ENCODE data around the gene DAPK2. TPM values are rescaled to one million over a fixed set of nuclear protein-coding genes. Genes with fewer than 3 reads are reported as not detected.
"Not testable (repeated sequence)": the region's sequence is repeated elsewhere in the genome, so short reads cannot be mapped to it uniquely, and the experiment has no call there.

Gene DAPK2
- polyA plus RNA-seq (2013, experiment 1 of 2; ENCODE audit: insufficient read length): 2.4 TPM
- 2.4 TPM for polyA plus RNA-seq (2013, experiment 2 of 2; ENCODE audit: insufficient read length)

GRCh38 chr15:64046421-64047153 lies at the start of gene DAPK2:
TSS of gene DAPK2 (minus strand) at chr15:64046485. CDS start at chr15:64040261, 6,224 bp downstream.
- peak; percentile 68 for DNase-seq

- no peak for DNase-seq
These were observed 49.1 kb upstream of the DAPK2 start for GRCh38 chr15:64095431-64095794.

DNA sequence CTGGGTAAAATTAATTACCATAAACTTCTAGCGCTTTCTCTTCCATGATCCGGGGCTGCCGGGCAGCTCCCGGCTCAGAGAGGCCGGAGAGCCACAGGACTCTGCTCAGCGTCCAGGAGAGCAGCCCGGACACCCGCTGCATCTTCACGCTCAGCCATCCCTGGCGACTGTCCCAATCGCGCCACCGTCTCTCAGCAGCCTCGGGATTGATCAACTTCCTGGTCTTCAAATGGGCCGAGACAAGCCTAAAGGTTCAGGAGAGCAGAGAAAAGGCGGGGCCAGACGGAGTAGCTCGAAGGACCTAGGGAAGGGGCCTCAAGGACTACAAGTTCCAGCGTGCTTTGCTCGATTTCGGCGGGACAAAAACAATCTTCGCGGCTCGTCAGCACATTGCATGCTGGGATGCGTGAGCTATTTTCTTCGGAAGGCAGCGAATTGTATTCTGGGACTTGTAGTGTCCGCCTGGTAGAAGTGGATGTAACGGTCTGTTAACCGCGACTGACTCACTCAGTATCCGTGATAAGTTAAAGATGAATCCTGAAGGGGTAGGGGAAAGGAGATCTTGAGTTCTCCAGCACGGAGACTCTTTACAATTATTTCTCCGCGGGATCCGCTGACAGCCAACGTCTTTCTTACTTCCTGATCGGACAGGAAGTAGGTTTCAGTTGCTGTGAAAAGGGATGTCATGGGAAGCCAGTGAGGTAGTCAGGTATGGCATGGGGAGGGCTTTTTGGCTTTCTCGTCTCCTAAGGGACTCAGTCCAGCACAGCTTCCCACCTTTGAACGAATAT lies 47.5 kb upstream of the DAPK2 start, which contains the start of gene CIAO2A:
CIAO2A (minus strand) TSS at position 212 of the 791 bp plus-strand sequence; CDS start at position 142, 70 bp downstream.
- peak; percentile 99 for DNase-seq

DNA sequence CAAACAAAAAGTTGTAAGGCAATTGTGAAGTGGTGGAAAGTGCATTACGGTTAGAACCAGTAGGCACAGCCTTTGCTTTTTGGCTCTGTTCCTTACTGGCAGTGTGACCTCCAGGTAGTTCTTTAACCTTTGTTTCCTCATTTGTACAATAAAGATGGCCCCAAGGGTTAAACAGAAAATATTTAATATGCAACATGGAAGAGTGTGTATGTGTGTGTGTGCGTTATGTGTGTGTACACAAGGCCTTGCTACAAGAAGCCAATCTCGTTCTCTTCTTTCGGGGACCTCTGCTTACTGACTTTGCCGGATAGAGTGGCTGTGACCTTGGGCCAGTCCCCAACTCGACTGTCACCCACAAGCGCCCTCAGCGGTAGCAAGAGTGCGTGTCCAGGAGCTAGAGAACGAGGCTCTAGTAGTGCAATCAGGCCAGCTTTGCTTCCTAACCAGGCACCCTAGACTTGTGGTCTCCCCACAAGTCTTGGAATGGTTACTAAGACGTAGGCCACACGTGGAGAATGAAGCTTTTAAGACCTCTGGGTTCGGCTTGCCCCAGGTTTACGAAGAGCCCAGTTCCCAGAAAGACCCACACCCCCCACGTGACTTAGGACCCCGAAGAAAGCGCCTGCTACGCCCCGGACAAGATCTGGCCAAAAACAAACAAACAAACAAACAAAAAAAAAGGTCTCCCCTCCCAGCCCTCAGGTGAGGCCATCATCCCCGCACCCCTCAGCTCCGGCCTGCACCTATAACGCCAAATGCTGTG lies 46.8 kb upstream of the DAPK2 start:
- DNase-seq: peak; percentile 49

DNA sequence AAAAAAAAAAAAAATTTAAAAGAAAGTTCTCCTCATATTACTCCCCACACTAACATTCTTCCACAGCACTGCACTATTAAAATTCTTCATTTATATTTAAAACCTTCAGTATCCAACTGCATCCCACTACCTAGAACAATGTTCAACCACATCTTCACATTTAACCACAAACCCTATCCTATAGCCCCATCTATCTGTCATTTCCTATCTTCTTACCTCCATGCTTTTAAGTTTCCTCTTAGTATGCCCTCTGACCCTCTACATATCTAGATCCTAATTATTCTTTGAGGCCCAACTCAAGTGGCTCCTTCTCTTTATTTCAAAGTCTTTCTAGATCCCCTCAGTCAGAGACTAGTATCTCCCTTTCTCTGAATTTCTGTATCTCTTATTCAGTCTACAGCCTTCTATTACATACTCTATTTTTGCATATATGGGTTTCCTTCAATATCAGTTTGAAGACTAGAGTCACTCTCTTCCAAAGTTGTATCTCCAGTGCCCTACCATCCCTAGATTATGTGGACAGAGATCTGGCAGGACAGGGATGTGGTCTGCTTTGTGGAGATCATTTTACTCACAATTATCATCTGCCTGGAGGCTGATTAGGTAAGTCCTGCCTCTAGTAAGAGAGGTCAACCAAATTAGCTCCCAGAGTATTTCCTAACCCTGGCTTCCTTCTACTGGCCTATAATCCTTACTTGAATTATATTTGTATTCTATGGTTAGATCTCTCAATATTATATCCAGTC lies 46.0 kb upstream of the DAPK2 start:
- DNase-seq: no peak

DNA sequence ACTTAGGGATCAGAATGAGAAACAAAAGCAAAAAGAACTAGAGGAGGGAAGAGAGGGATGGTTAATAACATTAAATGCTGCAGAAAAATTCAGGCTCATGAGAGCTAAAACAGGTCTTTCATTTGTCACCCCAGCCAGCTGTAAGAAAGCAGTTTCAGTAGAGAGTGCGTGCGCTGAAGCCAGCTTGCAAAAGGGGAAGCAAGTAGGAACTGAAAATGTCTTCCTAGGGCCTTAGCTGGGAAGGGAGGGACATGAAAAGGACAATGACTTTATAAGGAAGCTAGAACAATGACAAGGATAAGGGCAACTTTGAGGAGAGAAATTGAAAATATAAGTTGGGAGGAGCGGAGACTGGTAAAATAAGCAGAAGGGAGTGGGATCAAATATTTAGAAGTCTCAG lies 44.2 kb upstream of the DAPK2 start:
- no peak for DNase-seq

- DNase-seq: no peak
These were observed 43.4 kb upstream of the DAPK2 start for GRCh38 chr15:64089543-64090280.

DNA sequence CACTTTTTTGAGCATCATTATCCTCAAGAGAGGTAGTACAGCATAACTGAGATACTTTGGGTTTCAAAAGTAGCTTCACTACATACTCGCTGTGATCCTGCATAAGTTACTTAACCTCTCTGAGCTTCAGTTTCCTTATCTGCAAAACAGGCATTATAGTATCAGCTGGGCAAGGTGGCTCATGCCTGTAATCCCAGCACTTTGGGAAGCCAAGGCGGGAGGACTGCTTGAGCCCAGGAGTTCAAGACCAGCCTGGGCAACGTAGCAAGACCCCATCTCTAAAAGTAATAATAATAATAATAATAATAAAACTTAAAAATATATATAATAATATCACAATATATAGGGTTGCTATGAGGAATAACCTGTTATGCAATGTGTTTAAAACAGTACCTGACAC lies 36.5 kb upstream of the DAPK2 start:
- no peak for DNase-seq

DNA sequence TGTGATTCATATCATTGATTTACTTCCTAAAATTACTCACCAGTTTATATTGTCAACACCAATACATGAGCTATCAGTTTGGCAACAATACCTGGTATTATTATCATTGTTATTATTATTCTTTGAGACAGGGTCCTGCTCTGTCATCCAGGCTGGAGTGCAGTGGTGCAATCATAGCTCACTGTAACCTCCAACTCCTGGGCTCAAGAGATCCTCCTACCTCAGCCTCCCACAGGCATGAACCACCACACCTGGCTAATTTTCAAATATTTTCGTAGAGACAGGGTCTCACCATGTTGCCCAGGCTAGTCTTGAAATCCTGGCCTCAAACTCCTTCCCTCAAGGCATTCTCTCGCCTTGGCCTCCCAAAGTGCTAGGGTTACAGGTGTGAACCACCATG lies 27.2 kb upstream of the DAPK2 start:
- DNase-seq: not testable (repeated sequence)

DNA sequence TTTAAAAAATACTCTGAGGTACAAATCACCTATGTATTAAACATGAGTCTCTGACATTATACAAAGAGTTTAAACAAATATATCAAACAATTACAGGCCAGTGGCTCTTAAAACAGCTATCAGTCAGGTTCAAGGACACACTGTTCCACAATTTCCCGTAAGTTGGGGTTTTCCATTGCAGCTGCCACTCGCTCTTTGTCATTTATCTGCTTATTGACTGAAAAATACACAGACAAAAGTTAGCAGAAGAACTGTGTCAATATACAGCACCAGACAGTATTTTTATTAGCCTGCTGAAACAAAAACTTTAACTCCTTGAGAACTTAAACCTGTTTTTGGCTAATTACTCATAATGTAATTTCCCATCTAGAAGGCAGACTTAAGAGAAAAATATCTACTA lies 26.5 kb upstream of the DAPK2 start:
- no peak for DNase-seq

- DNase-seq: no peak
These were observed 25.9 kb upstream of the DAPK2 start for GRCh38 chr15:64071931-64072765.

DNA sequence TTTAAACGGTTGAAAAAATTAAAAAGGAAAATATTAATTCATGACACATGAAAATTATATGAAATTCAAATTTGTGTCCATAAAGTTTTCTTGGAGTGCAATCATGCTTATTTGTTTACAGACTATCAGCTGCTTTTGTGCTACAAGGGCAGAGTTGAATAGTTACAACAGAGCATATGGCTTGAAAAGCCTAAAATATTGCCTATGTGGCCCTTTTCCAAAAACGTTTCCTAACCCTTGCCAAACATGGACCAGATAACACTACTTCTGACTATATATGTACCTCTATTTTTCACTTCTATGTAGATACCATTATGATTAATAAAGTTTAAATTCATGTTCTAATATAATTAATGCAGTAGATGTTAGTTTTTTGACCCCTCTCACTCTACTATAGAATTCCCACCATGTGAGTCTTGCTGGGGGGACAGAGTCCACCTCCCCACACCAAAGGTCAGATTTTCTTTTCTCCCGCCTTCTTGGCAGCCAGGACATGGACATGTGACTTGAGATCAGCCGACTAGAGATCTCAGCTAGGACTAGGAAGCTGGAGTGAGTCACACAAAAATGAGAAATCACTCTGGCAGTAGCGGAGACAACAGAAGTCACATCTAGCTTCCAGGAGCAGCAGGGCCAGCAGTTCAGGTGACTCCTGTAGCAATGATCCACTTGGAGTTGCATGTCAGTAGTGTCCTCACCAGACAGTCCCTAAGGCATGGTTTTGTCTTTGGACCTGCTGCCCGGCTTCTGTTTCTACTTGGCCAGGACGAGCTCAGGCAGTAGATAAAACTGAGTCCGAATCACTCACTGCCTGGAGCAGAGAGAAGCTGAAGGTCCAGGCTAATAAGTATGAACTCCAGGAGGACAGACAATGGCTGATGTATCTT lies 24.9 kb upstream of the DAPK2 start:
- peak; percentile 47 for DNase-seq

DNA sequence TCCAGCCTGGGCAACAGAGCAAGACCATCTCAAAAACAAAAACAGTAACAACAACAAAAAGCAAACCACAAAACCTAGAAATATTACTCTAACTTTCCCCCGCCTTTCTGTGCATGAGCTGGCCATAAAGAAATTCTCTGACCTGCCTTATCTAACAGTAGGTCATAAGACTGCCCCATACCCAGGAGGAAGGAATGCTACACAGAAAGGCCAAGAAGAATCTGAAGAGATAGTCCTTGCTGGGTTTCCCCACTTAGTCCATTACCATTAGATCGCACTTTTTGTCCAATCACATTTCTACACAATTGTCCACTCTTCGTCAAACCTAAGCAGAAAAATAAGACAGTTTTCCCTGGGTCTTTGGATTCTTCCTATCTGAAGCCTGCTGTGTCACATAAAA lies 23.8 kb upstream of the DAPK2 start:
- DNase-seq: no peak

- no peak for DNase-seq
These were observed 21.8 kb upstream of the DAPK2 start for GRCh38 chr15:64068133-64068532.

DNA sequence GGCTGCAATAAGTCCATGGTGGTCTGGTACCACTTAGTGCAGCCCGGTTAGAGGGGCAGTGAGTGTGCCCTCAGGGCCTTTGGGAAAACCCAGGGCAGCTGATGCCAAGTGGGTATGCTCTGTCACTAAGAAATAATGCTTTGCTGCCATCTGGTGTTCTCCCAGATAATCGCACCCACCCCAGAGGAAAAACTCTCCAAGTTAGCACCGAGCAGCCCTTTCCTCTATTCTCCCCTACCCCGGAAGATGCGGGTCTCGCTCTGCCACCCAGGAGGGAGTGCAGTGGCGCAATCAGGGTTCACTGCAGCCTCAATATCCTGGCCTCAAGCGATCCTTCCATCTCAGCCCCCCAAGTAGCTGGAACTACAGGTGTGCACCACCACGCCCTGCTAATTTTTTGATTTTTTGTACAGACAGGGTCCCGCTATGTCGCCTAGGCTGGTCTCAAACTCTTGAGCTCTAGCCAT lies 21.3 kb upstream of the DAPK2 start:
- DNase-seq: peak; percentile 55

- DNase-seq: no peak
These were observed 20.2 kb upstream of the DAPK2 start for GRCh38 chr15:64066451-64066850.

GRCh38 chr15:64060716-64061115 lies 14.4 kb upstream of the DAPK2 start:
- DNase-seq: no peak

- DNase-seq: not testable (repeated sequence)
These were observed 12.8 kb upstream of the DAPK2 start for GRCh38 chr15:64059104-64059503.

DNA sequence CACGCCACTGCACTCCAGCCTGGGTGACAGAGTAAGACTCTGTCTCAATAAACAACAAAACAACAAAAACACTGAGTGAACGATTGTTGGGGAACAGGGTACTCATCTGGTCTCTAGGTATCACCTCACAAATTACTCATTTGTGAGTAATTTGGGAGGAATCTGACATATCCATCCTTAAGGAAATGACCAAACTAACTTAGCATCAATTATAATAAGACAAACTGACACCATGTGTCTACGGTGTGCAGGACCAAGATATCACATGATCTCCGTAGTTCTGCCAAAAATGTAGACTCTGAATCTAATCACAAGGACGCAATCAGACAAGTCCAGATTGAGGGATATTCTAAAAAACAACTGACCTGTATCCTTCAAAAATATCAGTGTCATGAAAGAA lies 12.0 kb upstream of the DAPK2 start:
- DNase-seq: peak; percentile 6
